RPMI7951 (cell line): ENCODE measurements around the gene INO80. TPM values are rescaled to one million over a fixed set of nuclear protein-coding genes. Genes with fewer than 3 reads are reported as not detected.
"Not testable (repeated sequence)": the region's sequence is repeated elsewhere in the genome, so short reads cannot be mapped to it uniquely, and the experiment has no call there.

Source experiments
- DNase-seq: peaks from one replicate; pipeline ENCODE4 v3.0.0-alpha.2; 2012; ENCODE audit warnings: low read depth
- total RNA-seq: library from RNA; depleted of rRNA; stranded (reverse); fragments of >200 nt; shearing (Covaris generic); gene quantifications from 2 replicates; pipeline ENCODE4 v1.2.3, GENCODE V29; 2014

The INO80 gene
- total RNA-seq, 1 experiment from 2014 or later, result 14.2 TPM

DNA sequence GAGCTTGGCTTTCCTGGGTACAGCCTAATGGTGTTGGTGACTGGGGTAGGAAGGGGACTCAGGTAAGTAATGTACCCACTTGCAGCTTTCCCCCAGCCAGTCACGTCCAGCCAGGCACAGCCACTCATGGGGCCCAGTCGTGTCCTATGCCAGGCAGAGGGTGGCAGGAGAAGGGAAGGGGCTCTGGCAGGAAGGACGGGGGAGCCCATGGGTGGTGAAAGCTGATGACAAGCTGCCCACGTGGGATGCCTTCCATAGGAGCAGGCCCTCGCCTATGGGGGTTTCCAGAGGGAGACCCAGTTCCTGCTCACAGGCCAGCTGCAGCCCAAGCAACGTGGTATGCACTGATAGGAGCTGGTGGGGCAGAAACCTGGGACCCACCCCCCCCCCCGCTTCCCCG lies 152.1 kb downstream of the INO80 start:
- DNase-seq, result no peak

DNA sequence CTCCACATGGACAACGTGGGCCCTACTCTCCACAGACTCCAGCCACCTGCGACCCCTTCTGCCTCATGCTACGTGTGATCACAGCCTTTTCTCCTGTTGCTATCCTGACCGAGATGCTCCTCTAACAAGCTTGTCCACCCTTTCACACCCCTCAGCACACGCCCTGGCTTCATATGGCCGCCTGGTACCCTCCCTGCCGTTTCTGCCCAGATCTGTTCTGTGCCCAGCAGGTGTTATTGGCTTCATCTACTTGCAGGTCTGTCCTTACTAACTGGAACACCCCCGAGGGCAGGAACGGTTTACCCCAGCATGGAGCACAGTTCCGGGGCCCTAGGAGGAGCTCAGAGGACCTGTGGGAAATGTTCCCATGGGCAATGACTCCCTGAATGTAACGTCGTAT lies 152.9 kb downstream of the INO80 start:
- no peak for DNase-seq

DNA sequence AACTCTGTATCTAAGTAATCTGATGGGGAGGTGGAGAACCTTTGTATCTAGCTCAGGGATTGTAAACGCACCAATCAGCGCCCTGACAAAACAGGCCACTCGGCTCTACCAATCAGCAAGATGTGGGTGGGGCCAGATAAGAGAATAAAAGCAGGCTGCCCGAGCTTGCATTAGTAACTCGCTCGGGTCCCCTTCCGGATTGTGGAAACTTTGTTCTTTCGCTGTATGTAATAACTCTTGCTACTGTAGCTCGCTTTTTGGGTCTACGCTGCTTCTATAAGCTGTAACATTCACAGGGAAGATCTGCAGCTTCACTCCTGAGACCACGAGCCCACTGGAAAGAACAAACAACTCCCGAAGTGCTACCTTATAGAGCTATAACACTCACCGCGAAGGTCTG lies 153.8 kb downstream of the INO80 start:
- DNase-seq, result not testable (repeated sequence)

DNA sequence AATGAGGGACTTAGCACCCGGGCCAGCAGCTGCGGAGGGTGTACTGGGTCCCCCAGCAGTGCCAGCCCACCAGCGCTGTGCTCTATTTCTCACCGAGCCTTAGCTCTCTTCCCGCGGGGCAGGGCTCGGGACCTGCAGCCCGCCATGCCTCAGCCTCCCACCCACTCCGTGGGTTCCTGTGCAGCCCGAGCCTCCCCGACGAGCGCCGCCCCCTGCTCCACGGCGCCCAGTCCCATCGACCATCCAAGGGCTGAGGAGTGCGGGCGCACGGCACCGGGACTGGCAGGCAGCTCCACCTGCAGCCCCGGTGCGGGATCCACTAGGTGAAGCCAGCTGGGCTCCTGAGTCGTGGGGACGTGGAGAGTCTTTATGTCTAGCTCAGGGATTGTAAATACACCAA lies 154.3 kb downstream of the INO80 start:
- not testable (repeated sequence) for DNase-seq

DNA sequence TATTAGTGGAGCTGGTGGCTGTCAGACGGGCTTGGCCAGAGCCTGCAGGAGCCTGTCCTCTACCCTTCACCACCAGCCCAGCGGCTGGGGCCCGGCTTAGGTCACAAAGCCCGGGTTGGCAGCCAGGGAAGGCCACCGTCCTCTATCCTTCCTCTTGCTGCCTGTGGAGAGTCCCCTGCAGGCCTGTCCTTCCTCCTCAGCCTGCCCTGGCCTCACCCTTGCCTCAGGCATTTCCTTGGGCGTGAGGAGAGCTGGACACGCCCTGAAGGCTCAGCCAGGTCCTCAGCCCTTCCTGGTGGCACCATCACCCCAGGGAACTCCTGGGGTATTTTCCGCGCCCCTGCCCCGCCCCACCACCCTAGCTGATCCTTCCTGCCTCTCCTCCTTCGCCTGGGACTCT lies 155.2 kb downstream of the INO80 start:
- DNase-seq, result no peak

DNA sequence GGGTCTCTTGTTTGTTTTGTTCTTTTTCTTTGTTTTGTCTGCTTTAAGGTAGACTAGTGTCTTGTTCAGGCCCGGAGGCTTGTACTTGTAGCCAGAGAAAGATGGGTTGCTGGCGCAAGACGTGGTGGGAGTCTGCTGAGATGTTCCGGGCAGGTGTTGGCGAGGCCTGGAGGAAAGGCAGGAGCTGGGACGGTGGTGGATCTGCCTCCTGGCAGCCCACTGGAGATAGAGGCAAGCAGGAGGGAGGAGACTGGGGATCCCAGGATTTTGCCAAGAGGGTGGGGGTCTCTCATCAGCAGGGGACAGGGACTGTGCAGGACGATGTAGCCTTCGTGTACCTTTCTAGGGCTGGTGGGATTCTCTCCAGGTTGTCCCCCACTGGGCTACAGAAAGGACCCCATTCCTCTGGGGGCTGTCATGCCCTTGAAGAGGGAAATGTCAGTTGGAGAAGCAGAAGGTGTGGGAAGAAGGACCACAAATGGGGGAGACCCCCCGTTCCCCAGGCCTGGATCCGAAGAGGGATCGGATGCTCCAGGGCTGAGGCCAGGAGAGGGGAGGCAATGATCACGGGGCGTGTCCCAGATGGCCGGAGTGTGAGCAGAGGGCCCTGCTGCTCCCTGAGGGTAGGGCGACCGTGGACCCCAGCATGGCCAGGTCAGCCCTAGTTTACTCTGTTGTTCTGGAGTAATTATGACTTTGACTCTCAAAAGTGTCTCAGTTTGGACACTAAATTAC lies 155.8 kb downstream of the INO80 start:
- DNase-seq, result no peak

DNA sequence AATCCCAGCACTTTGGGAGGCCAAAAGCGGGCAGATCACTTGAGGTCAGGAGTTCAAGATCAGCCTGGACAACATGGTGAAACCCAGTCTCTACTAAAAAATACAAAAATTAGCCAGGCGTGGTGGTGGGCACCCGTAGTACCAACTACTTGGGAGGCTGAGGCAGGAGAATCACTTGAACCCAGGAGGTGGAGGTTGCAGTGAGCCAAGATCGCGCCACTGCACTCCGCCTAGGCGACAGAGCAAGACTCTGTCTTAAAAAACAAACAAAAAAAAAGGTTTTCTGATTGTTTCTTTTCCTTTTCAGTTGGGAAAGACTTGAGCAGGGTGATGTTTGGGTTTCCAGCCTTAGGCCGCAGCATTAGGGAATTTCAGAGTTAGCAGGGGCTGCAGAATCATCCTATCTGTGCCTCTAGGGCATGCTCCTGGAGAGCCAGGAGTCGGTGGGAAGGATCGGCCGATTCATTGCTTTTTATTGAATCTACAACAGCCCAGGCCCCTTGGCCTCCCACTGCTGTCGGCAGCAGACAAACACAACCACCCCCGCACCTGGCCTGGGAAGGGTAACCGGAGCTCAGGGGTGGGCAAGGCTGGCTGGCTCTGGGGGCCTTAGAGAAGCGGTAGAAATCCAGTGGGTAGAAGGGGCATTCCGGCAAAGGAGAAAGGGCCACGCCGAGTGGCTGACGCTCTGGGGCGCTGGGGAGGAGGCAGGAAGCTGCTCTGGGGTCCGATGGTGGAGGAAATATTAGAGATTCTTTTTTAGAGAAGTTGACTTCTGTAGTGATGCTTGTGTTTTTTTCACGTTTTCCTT lies 156.5 kb downstream of the INO80 start:
- DNase-seq, result no peak

DNA sequence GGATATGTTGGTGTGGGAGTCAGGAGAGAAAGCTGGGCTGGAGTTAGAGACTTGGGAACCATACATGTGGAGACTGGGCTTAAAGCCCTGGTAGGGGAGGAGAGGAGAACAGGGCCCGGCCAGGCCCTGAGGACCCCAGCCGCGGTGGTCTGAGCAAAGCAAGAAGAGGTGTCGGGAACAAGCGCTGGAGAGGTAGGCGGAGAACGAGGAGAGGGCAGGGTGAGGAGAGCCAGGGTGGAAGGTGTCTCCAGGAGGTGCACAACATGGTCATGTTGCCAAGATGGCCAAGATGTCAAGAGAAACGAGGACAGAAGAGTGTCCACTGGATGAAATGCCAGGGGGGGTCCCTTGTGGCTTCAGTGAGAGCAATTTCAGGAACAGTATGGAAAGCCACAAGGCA lies 157.4 kb downstream of the INO80 start:
- DNase-seq, result no peak

DNA sequence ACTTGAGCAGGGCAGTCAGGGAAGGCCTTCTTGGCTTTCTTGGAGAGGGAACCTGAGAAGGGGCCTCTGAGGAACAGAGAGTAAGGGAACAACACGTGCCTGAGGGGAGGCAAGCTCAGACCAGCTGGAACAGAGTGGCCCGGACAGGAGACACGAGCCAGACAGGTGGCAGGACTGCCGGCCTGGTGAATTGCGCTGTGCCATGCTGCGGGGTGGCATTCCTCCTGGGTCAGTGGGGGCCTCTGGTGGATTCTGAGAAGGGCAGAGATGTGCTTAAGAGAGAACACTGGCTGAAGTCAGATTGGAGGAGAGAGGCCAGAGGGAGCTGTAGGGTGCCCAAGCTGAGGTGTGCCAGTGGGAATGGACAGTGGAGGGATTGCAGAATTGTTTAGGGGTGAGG lies 157.9 kb downstream of the INO80 start:
- DNase-seq, result no peak

DNA sequence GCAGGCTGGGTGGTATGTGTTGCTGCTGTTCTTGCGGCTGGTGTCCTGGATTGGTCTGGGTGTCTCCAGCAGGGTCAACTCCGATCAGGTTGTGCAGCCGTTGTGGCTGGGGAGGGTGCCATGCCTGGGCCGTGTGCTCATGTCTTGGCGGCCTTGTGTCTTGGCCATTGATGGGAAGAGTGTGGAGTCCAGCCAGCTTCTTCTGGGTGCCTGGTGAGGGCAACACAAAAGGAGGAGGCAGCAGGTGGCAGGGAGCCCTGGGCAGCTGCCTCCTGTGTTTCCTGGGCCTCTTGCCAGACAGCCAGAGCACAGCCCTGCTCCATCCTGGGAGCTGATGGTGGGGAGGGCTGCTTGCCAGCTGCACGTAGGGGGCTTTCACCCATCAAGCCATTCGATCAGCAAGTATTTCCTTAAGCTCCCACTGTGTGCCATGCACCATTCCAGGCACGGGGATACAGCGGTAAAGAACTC lies 158.5 kb downstream of the INO80 start:
- no peak for DNase-seq

DNA sequence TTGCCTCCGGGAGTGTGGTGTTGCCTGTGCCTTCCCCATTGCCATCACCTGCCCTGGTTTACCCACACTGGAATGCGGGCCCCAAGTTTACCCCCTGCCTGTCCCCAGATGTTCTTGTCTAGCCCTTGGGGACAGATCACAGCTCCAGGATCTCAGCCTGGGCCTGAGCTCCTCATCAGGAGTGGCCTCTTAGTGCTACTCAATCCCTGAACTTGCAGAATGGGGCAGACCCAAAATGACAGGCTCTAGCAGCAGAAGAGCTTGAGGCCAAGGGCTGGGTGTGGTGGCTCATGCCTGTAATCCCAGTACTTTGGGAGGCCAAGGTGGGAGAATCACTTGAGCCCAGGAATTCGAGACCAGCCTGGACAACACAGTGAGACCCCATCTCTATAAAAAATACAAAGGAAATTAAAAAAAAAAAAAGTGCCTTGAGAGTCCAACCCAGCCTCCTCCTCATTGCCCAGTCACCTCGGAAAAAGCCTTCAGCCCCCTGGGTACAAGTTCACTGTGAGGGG lies 159.0 kb downstream of the INO80 start:
- no peak for DNase-seq

DNA sequence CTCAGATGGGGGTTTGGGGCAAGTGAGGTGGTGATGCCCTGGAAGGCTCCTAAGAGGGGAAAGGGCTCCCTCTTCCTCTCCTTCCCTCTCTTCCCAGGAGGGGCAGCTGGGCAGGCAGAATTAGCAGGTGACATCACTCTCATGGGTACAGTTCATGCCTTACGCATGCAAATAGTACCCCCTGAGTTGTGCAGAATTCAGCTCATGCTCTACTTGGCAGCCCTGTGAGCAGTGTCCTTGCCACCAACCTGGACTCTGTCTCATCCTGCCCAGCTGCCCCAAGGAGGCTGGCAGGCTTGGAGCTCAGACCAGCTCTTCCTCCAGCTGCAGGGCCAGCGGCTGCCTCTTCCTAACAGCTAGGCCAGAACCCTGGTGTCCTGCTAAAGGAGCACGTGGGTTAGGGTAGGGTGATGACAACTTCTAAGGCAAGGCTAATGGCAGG lies 159.5 kb downstream of the INO80 start:
- no peak for DNase-seq

DNA sequence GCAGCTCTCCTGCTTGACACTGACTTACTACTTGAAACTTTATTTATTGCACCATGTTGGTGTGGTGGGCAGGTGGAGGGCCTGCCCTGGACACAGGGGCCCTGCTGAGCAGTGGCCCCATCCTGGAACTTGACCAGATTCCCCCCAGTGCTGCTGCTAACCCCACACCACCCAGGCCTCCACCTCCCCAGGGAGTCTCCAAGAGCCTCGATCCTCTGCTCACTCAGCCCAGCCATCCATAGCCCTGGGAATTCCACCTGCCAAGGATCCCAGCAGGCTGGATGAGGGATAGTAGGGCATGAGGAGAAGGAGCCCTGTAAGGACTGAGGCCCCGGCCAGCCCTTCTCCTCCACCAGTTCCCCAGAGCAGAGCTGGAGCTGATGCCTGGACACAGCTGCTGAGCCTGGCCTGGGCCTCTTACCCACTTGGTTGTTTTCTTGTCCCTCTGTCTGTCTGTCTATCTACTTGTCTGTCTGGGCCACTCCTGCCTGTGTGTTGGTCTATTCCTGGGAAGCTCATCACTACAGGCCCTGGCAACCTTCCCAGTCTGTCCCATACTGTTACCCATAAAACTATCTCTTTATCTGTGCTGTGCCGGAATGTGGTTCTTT lies 160.0 kb downstream of the INO80 start:
- no peak for DNase-seq

DNA sequence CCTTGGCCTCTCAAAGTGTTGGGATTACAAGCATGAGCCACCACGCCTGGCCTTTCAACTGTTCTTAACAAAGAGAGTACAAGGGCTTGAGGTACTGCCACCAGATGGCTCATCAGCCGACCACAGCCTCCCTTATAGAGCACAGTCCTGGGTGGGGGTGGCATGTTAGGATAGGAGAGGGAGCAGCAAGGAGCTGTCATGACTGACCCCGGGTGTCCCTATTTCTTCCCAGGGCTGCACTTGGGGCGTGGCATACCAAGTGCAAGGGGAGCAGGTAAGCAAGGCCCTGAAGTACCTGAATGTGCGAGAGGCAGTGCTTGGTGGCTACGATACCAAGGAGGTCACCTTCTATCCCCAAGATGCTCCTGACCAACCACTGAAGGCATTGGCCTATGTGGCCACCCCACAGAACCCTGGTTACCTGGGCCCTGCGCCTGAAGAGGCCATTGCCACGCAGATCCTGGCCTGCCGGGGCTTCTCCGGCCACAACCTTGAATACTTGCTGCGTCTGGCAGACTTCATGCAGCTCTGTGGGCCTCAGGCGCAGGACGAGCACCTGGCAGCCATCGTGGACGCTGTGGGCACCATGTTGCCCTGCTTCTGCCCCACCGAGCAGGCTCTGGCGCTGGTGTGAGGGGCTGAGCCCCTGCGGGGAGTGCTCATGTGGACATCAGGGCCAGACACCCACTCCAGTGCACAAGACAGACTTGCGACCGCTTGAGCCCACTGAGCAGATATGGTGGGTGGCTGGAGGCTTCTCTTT lies 160.8 kb downstream of the INO80 start:
- no peak for DNase-seq

DNA sequence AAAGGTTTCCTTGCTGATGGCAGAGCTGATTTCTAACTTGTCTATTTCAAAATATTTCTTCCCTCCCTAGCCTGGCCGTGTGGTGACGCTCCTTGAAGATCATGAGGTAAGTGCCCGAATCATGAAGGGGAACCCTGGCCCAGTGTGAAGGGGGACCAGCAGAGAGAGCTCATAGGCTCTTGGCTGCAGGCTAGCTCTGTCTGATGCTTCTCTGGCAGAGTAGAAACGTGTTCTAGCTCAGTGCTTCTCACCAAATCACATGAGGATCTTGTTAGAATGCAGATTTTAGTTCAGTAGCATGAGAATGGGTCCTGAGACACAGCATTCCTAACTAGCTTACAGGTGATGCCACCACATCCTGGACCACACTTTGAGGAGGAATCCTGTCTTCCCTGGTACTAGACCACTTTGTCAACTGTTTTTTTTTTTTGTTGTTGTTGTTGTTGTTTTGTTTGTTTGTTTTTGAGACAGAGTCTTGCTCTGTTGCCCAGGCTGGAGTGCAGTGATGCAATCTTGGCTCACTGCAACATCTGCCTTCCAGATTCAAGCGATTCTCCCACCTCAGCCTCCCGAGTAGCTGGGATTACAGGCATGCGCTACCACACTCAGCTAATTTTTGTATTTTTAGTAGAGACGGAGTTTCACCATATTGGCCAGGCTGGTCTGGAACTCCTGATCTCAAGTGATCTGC lies 161.8 kb downstream of the INO80 start:
- DNase-seq, result not testable (repeated sequence)

DNA sequence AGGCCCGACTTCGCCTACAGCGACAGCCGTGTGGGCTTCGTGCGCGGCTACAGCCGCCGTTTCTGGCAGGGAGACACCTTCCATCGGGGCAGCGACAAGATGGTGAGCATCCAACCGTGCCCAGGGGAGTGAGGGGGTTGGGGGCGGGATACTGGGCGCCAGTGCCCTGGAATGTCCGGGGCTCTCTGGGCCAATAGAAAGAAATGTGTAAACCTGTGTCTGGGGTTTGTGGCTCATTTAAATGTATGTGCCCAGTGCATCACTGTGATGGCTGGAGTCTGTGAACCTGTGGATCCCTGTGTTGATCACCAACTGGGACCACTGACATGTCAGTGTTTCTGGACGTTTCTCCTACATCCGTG lies 162.4 kb downstream of the INO80 start:
- no peak for DNase-seq

DNA sequence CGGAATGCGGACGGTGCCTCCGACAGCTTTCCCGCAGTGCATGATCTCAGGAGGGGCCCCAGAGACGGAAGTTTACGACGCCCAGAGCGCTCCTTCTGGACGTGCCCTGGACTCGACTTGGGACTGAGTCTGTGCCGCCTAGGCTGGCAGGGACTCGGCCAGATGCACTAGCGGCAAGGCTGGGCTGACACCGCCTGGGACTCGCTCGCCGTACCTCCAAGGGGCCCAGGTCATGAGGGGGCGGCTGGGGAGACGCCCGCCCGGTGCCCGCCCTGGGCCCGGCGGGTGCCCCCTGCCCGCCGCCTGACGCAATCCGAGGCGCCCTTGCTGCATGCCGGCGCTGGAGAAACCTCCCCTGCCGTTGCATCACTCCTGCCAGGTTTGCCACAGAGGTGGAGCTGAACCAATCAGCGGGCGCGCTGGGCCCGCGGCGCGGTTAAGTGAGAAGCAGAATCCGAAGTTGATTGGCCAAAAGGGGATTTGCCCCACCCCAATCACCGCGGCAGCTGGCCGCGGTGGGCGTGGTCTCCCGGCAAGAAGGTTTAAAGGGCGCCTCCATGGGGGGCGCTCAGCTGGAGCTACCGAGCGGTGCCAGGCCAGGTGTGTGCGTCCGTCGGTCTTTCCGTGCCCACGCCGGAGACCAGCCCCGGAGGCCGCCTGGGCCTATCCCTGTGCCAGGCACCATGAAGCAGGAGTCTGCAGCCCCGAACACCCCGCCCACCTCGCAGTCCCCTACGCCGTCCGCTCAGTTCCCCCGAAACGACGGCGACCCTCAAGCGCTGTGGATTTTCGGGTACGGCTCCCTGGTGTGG lies 163.0 kb downstream of the INO80 start, which contains the start of gene CHAC1:
CHAC1 (plus strand) TSS at position 571 of the 812 bp plus-strand sequence; CDS start at position 684, 113 bp downstream.
- DNase-seq, result peak; percentile 95

DNA sequence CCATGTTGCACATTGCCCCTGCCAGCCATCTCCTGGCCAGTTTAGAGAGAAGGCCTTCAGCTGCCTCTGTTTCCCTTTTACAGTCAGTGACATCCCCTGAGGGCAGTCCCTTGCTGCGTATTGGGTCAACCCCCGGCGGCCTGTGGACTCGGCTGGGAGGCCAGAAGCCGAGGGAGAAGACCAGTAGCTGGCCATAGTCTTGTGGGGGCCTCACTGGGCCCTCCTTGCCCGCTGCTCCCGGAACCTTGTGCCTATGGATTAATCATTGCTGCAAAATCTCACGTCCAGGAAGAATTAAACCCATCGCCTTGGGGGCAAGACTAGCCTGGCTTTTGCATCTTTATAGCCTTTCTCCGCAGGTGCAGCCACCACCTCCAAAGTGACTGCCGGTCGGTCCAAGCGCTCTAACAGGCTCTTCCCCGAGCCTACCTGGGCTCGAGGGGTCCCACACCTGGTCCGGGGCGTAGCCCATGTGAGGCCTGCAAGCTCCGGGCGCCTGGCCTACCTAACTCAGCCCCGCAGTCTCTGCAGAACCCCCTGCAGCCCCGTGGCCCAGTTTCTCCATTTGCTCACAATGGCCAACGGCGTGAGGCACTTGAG lies 163.7 kb downstream of the INO80 start:
- no peak for DNase-seq

DNA sequence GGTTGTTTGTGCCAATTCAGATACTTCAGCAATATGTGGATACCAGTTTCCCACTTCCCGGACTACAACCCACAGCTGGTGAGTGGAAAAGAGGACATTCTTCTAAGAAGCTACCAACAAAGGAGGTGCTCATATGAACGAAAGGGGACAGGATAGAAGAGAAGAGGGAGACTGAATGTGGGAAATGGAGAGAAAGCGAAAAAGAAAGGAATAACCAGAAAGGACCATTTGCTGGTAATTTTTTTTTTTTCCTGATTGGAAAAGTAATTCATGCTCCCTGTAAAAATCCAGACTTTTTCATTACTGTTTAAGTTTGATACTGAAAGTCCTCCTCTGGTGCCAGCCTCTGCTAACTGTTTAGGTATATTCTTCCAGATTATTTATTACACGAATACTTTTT lies 164.3 kb downstream of the INO80 start:
- no peak for DNase-seq

DNA sequence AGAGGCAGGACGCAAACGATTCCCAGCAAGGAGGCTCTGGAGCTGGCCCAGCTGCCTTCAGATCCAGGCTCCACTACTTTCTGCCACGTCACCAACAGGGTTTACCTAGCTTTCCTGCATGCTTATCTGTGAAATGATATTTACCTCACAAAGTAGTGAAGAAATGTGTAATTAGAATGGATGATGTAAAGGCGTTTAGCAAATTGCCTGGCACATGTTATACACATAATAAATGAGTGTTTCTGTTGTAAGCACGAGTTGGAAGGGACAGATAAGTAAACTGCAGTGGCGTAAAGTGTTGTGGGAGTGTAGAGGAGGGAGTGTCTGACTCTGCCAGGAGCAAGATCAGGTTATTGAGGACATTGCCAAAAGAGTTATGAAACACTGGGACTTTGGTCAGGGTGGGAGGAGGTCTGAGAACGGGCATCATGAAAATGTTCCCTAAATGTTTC lies 166.3 kb downstream of the INO80 start:
- no peak for DNase-seq
